NCI-H1105 treated with DMSO at 0.1 percent for 48 hours (cell line): ENCODE data around the gene TCEAL1.
"Not testable (repeated sequence)": the region's sequence is repeated elsewhere in the genome, so short reads cannot be mapped to it uniquely, and the experiment has no call there.

Source experiments
- DNase-seq: peaks from one replicate; lab custom pipeline; 2025; lab: John Stamatoyannopoulos, UW

The TCEAL1 gene

GRCh38 chrX:103628386-103629317, at the start of gene TCEAL1:
Gene TCEAL1, plus strand, starts transcription at chrX:103628975. Its CDS starts 942 bp downstream, at chrX:103629917.
- peak; percentile 54 for DNase-seq

- peak; percentile 62 for DNase-seq
These were observed 44.2 kb upstream of the TCEAL1 start for GRCh38 chrX:103584596-103584995.

GRCh38 chrX:103585411-103586313, 43.1 kb upstream of the TCEAL1 start, which contains the start of gene TCEAL4:
Gene TCEAL4, plus strand, starts transcription at chrX:103585515. Its CDS starts 1,161 bp downstream, at chrX:103586676.
- DNase-seq, result peak; percentile 54

GRCh38 chrX:103586314-103586646, 42.5 kb upstream of the TCEAL1 start:
- no peak for DNase-seq

- no peak for DNase-seq
These were observed 42.1 kb upstream of the TCEAL1 start for GRCh38 chrX:103586659-103587058.

GRCh38 chrX:103592295-103592694, 36.5 kb upstream of the TCEAL1 start:
- DNase-seq, result not testable (repeated sequence)

GRCh38 chrX:103595202-103595601, 33.6 kb upstream of the TCEAL1 start:
- DNase-seq, result not testable (repeated sequence)

- DNase-seq, result peak; percentile 59
These were observed 21.1 kb upstream of the TCEAL1 start, which contains the start of gene TCEAL3 for GRCh38 chrX:103607364-103608305. Gene TCEAL3, plus strand, starts transcription at chrX:103607963. Its CDS starts 1,102 bp downstream, at chrX:103609065.

- DNase-seq, result no peak
These were observed 20.3 kb upstream of the TCEAL1 start for GRCh38 chrX:103608306-103608963.

- no peak for DNase-seq
These were observed 18.5 kb upstream of the TCEAL1 start for GRCh38 chrX:103610282-103610681.

GRCh38 chrX:103613362-103613890, 15.3 kb upstream of the TCEAL1 start:
- no peak for DNase-seq

GRCh38 chrX:103614999-103615398, 13.8 kb upstream of the TCEAL1 start:
- no peak for DNase-seq

GRCh38 chrX:103615781-103616371, 12.9 kb upstream of the TCEAL1 start:
- no peak for DNase-seq

- no peak for DNase-seq
These were observed 12.0 kb upstream of the TCEAL1 start for GRCh38 chrX:103616676-103617186.

GRCh38 chrX:103624111-103624510, 4.7 kb upstream of the TCEAL1 start:
- DNase-seq, result no peak

GRCh38 chrX:103626855-103627254, 1.9 kb upstream of the TCEAL1 start:
- no peak for DNase-seq

GRCh38 chrX:103629318-103630170, 769 bp downstream of the TCEAL1 start:
- peak; percentile 56 for DNase-seq

- DNase-seq, result no peak
These were observed 1.4 kb downstream of the TCEAL1 start for GRCh38 chrX:103630171-103630511.

GRCh38 chrX:103631145-103631544, 2.4 kb downstream of the TCEAL1 start:
- no peak for DNase-seq
